Measurements from ENCODE around the gene PKDCC. TPM values are rescaled to one million over a fixed set of nuclear protein-coding genes. Genes with fewer than 3 reads are reported as not detected.

Gene PKDCC
- total RNA-seq, 6 experiments from 2014 or later: 8.2 to 20.9 (median 12.3) TPM

GRCh38 chr2:42067521-42067920, 19.7 kb downstream of the PKDCC start:
- no peak for ATAC-seq
- TF ChIP-seq POLR2A (IDR thresholded peaks at IDR 0.05) (no peak), CTCF (IDR thresholded peaks at IDR 0.05) (no peak)
- no peaks in the 10 kb centered on the region for H3K4me1 ChIP-seq
- no peaks in the 10 kb centered on the region for H3K27me3 ChIP-seq
- WGBS (ENCODE audit: insufficient coverage, low coverage, low lambda C conversion rate, missing lambda C conversion rate): 94% methylated on average over 6 of the region's 8 CpGs
- no peak overlapping the region for H3K27ac ChIP-seq
- H3K9me3 ChIP-seq: no peaks in the 10 kb centered on the region
- intact Hi-C loops (cut with DNase I): no loop called here
- no peak overlapping the region for H3K4me3 ChIP-seq
- DNase-seq: no peak
- H3K36me3 ChIP-seq: no peaks in the 10 kb centered on the region

- no peak for DNase-seq
These were observed 20.9 kb downstream of the PKDCC start for GRCh38 chr2:42068571-42069178.

GRCh38 chr2:42069568-42069967, 21.7 kb downstream of the PKDCC start:
- TF ChIP-seq CTCF (IDR thresholded peaks at IDR 0.05) (no peak), POLR2A (IDR thresholded peaks at IDR 0.05) (no peak)
- intact Hi-C loops (cut with DNase I): no loop called here

More at GRCh38 chr2:42068571-42069178, 20.9 kb downstream of the PKDCC start:
- H3K27ac ChIP-seq: no peak overlapping the region
- TF ChIP-seq POLR2A (IDR thresholded peaks at IDR 0.05) (no peak), CTCF (IDR thresholded peaks at IDR 0.05) (no peak)
- H3K9me3 ChIP-seq: no peaks in the 10 kb centered on the region
- no peak for ATAC-seq
- H3K4me1 ChIP-seq: no peaks in the 10 kb centered on the region
- H3K4me3 ChIP-seq: no peak overlapping the region
- no peaks in the 10 kb centered on the region for H3K27me3 ChIP-seq
- intact Hi-C loops (cut with DNase I): no loop called here
- 62% methylated on average over 12 of the region's 13 CpGs for WGBS (ENCODE audit: insufficient coverage, low coverage, low lambda C conversion rate, missing lambda C conversion rate)
- H3K36me3 ChIP-seq: no peaks in the 10 kb centered on the region

GRCh38 chr2:42071791-42072190, 24.0 kb downstream of the PKDCC start:
- 85% methylated on average over 3 of the region's 4 CpGs for WGBS (ENCODE audit: insufficient coverage, low coverage, low lambda C conversion rate, missing lambda C conversion rate)
- H3K4me1 ChIP-seq: no peaks in the 10 kb centered on the region
- H3K27me3 ChIP-seq: no peaks in the 10 kb centered on the region
- no peak overlapping the region for H3K27ac ChIP-seq
- no peaks in the 10 kb centered on the region for H3K36me3 ChIP-seq
- TF ChIP-seq POLR2A (IDR thresholded peaks at IDR 0.05) (no peak), CTCF (IDR thresholded peaks at IDR 0.05) (no peak)
- DNase-seq: no peak
- no peak overlapping the region for H3K4me3 ChIP-seq
- no peaks in the 10 kb centered on the region for H3K9me3 ChIP-seq
- intact Hi-C loops (cut with DNase I): loop anchor here in 1 of 2 donors (5.0 kb wide), 1 partner anchor 194 kb away; no protein-coding TSS in a partner anchor
- peak in 1 of 4 donors; percentile 46 for ATAC-seq

More at GRCh38 chr2:42069568-42069967, 21.7 kb downstream of the PKDCC start:
- Histone ChIP-seq H3K27ac (no peak overlapping the region), H3K9me3 (no peaks in the 10 kb centered on the region), H3K4me3 (no peak overlapping the region), H3K27me3 (no peaks in the 10 kb centered on the region), H3K4me1 (no peaks in the 10 kb centered on the region), H3K36me3 (no peaks in the 10 kb centered on the region)
- no peak for ATAC-seq
- WGBS (ENCODE audit: insufficient coverage, low coverage, low lambda C conversion rate, missing lambda C conversion rate): 90% methylated on average over 2 of the region's 2 CpGs
- DNase-seq: no peak

Data from right lobe of liver (tissue), 6 donors.